ENCODE data around the gene ITGB6. TPM values are rescaled to one million over a fixed set of nuclear protein-coding genes. Genes with fewer than 3 reads are reported as not detected.

The ITGB6 gene
- total RNA-seq, 1 donor: under 0.01 TPM

- Histone ChIP-seq H3K4me3 (ENCODE audit: insufficient read depth, low read length) (no peak overlapping the region), H2AFZ (ENCODE audit: low read length) (no peak overlapping the region), H3K9me3 (ENCODE audit: low read depth, low read length) (no peaks in the 10 kb centered on the region), H4K20me1 (ENCODE audit: insufficient read depth, low read length) (no peaks in the 10 kb centered on the region), H3K27me3 (ENCODE audit: insufficient read depth, low read length) (no peaks in the 10 kb centered on the region), H3K4me1 (ENCODE audit: insufficient read depth, low read length) (peaks cover 74% of the 10 kb centered on the region), H3K4me2 (ENCODE audit: insufficient read depth, low read length) (no peak overlapping the region), H3K36me3 (ENCODE audit: insufficient read depth, low read length) (no peaks in the 10 kb centered on the region), H3K79me2 (ENCODE audit: insufficient read depth, low read length) (no peaks in the 10 kb centered on the region), H3K27ac (ENCODE audit: low read depth, low read length) (peak overlapping the region; percentile 93)
- no peak for DNase-seq (ENCODE audit: insufficient read length, low spot score, missing footprints)
- no peak for TF ChIP-seq CTCF (IDR thresholded peaks at IDR 0.05; ENCODE audit: extremely low read depth, low read depth, low read length)
Observed at GRCh38 chr2:160226367-160226766, 26.3 kb upstream of the ITGB6 start.

- no peaks in the 10 kb centered on the region for H3K27me3 ChIP-seq (ENCODE audit: insufficient read depth, low read length)
- no peaks in the 10 kb centered on the region for H3K36me3 ChIP-seq (ENCODE audit: insufficient read depth, low read length)
- no peak overlapping the region for H2AFZ ChIP-seq (ENCODE audit: low read length)
- DNase-seq (ENCODE audit: insufficient read length, low spot score, missing footprints): no peak
- H4K20me1 ChIP-seq (ENCODE audit: insufficient read depth, low read length): no peaks in the 10 kb centered on the region
- peak overlapping the region; percentile 81 for H3K27ac ChIP-seq (ENCODE audit: low read depth, low read length)
- peaks cover 79% of the 10 kb centered on the region for H3K4me1 ChIP-seq (ENCODE audit: insufficient read depth, low read length)
- TF ChIP-seq CTCF (IDR thresholded peaks at IDR 0.05; ENCODE audit: extremely low read depth, low read depth, low read length): no peak
- no peaks in the 10 kb centered on the region for H3K9me3 ChIP-seq (ENCODE audit: low read depth, low read length)
- no peaks in the 10 kb centered on the region for H3K79me2 ChIP-seq (ENCODE audit: insufficient read depth, low read length)
- H3K4me3 ChIP-seq (ENCODE audit: insufficient read depth, low read length): no peak overlapping the region
- H3K4me2 ChIP-seq (ENCODE audit: insufficient read depth, low read length): no peak overlapping the region
Observed at GRCh38 chr2:160225722-160226121, 25.6 kb upstream of the ITGB6 start.

- Histone ChIP-seq H3K36me3 (ENCODE audit: insufficient read depth, low read length) (no peaks in the 10 kb centered on the region), H2AFZ (ENCODE audit: low read length) (peak overlapping the region; percentile 1), H4K20me1 (ENCODE audit: insufficient read depth, low read length) (no peaks in the 10 kb centered on the region), H3K27me3 (ENCODE audit: insufficient read depth, low read length) (no peaks in the 10 kb centered on the region), H3K4me2 (ENCODE audit: insufficient read depth, low read length) (peak overlapping the region; percentile 56), H3K4me1 (ENCODE audit: insufficient read depth, low read length) (peaks cover 71% of the 10 kb centered on the region), H3K27ac (ENCODE audit: low read depth, low read length) (peak overlapping the region; percentile 81), H3K9me3 (ENCODE audit: low read depth, low read length) (no peaks in the 10 kb centered on the region), H3K79me2 (ENCODE audit: insufficient read depth, low read length) (no peaks in the 10 kb centered on the region), H3K4me3 (ENCODE audit: insufficient read depth, low read length) (peak overlapping the region; percentile 0)
- no peak for DNase-seq (ENCODE audit: insufficient read length, low spot score, missing footprints)
- TF ChIP-seq CTCF (IDR thresholded peaks at IDR 0.05; ENCODE audit: extremely low read depth, low read depth, low read length): no peak
Observed at GRCh38 chr2:160224507-160224906, 24.4 kb upstream of the ITGB6 start.

GRCh38 chr2:160224060-160224459, 24.0 kb upstream of the ITGB6 start:
- H2AFZ ChIP-seq (ENCODE audit: low read length): peak overlapping the region; percentile 1
- H4K20me1 ChIP-seq (ENCODE audit: insufficient read depth, low read length): no peaks in the 10 kb centered on the region
- peak overlapping the region; percentile 81 for H3K27ac ChIP-seq (ENCODE audit: low read depth, low read length)
- H3K4me2 ChIP-seq (ENCODE audit: insufficient read depth, low read length): peak overlapping the region; percentile 56
- TF ChIP-seq CTCF (IDR thresholded peaks at IDR 0.05; ENCODE audit: extremely low read depth, low read depth, low read length): no peak
- H3K79me2 ChIP-seq (ENCODE audit: insufficient read depth, low read length): no peaks in the 10 kb centered on the region
- no peaks in the 10 kb centered on the region for H3K27me3 ChIP-seq (ENCODE audit: insufficient read depth, low read length)
- H3K36me3 ChIP-seq (ENCODE audit: insufficient read depth, low read length): no peaks in the 10 kb centered on the region
- H3K4me3 ChIP-seq (ENCODE audit: insufficient read depth, low read length): peak overlapping the region; percentile 0
- H3K9me3 ChIP-seq (ENCODE audit: low read depth, low read length): no peaks in the 10 kb centered on the region
- peak; percentile 83 for DNase-seq (ENCODE audit: insufficient read length, low spot score, missing footprints)
- H3K4me1 ChIP-seq (ENCODE audit: insufficient read depth, low read length): peaks cover 66% of the 10 kb centered on the region

Data from osteoblast (primary cell).